ENCODE data around the gene MYO10.

GRCh38 chr5:16727755-16728325, 208.2 kb downstream of the MYO10 start:
- no peak for TF ChIP-seq CTCF (IDR thresholded peaks at IDR 0.05)
- TF ChIP-seq POLR2A (IDR thresholded peaks at IDR 0.05) = no peak
- TF ChIP-seq POLR2AphosphoS5 (IDR thresholded peaks at IDR 0.05) = no peak
- no peak for TF ChIP-seq EP300 (IDR thresholded peaks at IDR 0.05; ENCODE audit: low read depth)
